A673 (cell line): ENCODE measurements around the gene RPTOR.

ENCODE experiments used
- CTCF ChIP-seq: fragments of 300-800, 200-600 bp; sonication (generic); conservative IDR thresholded peaks from 2 replicates; pipeline ENCODE4 v1.5.1; 2017; ENCODE audit warnings: low read depth, mild to moderate bottlenecking, antibody characterized with exemption, low read length, moderate library complexity, mixed read lengths
- EZH2 ChIP-seq: fragments of 200-600 bp; sonication (generic); IDR thresholded peaks from 2 replicates; pipeline ENCODE4 v1.6.1; 2017; ENCODE audit warnings: borderline replicate concordance, low read depth, mild to moderate bottlenecking, mixed read lengths, antibody characterized with exemption, low read length; ENCODE audit not compliant: poor library complexity, severe bottlenecking

GRCh38 chr17:80596760-80597608, 52.3 kb downstream of the RPTOR start:
- TF ChIP-seq EZH2 (no peak), CTCF (no peak)
